Esophagus (tissue), 2 donors: ENCODE results near the gene EPHB2. TPM values are rescaled to one million over a fixed set of nuclear protein-coding genes. Genes with fewer than 3 reads are reported as not detected.

ENCODE experiments used
- H3K27ac ChIP-seq, 2 donors: one replicate each; pipeline ENCODE4 v1.5.1; 2013; ENCODE audit warnings: low read depth in 2 of 2, mild to moderate bottlenecking in 2 of 2, inconsistent platforms in 1 of 2, low read length in 1 of 2, moderate library complexity in 1 of 2
- H3K27me3 ChIP-seq, 2 donors: one replicate each; pipeline ENCODE4 v1.6.1; 2013; ENCODE audit warnings: low read length in 2 of 2, control low read depth in 1 of 2, mild to moderate bottlenecking in 1 of 2; ENCODE audit not compliant: insufficient read depth in 2 of 2, control insufficient read depth in 1 of 2
- H3K36me3 ChIP-seq, 2 donors: one replicate each; pipeline ENCODE4 v1.6.1; 2013; ENCODE audit warnings: low read length in 1 of 2; ENCODE audit not compliant: control insufficient read depth in 2 of 2, insufficient read depth in 2 of 2
- H3K4me1 ChIP-seq, 2 donors: one replicate each; pipeline ENCODE4 v1.6.1; 2013; ENCODE audit warnings: low read length in 1 of 2; ENCODE audit not compliant: control insufficient read depth in 2 of 2, insufficient read depth in 2 of 2
- H3K4me3 ChIP-seq, 2 donors: one replicate each; pipeline ENCODE4 v1.5.1; 2013; ENCODE audit warnings: low read length in 2 of 2, mild to moderate bottlenecking in 2 of 2, low read depth in 1 of 2, moderate library complexity in 1 of 2
- H3K9me3 ChIP-seq, 2 donors: one replicate each; pipeline ENCODE4 v1.6.1; 2013; ENCODE audit warnings: mild to moderate bottlenecking in 2 of 2, low read depth in 1 of 2, low read length in 1 of 2, moderate library complexity in 1 of 2; ENCODE audit not compliant: control insufficient read depth in 2 of 2, insufficient read depth in 1 of 2
- WGBS, 2 donors: extraction: QIAGEN DNeasy Blood & Tissue Kit; methylation state at CpG; one replicate each; pipeline ENCODE4 v1.1.7; 2013; 5-methylcytosine and 5-hydroxymethylcytosine counted together
- polyA plus RNA-seq, 2 donors: library from polyadenylated mRNA; stranded (reverse); fragments of 200-250 nt; gene quantifications; one replicate each; pipeline ENCODE4 v1.2.3, GENCODE V29; 2013
- donor health status: healthy with polysubstance abuse.
- donor health status: Bipolar disorder and iron deficiency.

Gene EPHB2
- polyA plus RNA-seq, 2 donors: 0.08 to 0.16 TPM

DNA sequence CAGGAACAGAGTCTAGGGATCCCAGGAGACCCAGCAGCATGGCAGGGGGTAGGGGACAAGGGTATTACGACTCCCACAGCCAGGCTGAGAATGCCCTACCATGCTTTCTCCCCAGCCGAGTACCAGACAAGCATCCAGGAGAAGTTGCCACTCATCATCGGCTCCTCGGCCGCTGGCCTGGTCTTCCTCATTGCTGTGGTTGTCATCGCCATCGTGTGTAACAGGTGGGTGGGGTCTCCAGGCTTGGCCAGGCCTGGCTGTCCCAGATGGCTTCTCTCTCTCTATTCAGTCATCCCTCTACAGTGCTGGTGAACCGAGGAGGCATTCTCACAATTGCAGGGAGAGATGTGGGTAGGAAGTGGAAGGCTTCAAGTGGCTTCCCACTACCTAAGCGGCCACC, 184.7 kb downstream of the EPHB2 start:
- H3K4me1 ChIP-seq: no peaks in the 10 kb centered on the region
- WGBS, 2 donors: 81 to 82% methylated on average over 9 of the region's 9 CpGs

DNA sequence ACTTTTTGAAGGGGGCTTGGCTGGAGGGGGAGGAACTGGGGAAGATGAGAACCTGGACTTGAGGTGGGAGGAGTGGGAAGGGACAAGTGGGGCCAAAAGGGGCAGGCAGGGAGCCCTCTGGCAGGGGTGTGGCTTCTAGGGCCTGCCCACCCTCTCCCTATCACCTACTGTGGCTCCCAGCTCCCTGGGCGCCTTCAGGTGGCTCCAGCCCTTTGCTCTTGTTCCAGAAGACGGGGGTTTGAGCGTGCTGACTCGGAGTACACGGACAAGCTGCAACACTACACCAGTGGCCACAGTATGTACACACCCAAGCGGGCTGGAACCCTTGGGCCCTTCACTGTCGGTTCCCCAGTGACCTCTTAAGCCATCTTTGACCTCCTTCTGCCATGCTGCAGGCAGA, 185.5 kb downstream of the EPHB2 start:
- no peaks in the 10 kb centered on the region for H3K4me1 ChIP-seq
- WGBS, 2 donors: 78 to 83% methylated on average over 7 of the region's 7 CpGs
- H3K4me3 ChIP-seq: no peak overlapping the region
- H3K27ac ChIP-seq: no peak overlapping the region
- peaks cover 0 to 3% of the 10 kb centered on the region in 2 donors for H3K27me3 ChIP-seq
- H3K9me3 ChIP-seq: no peaks in the 10 kb centered on the region
- no peaks in the 10 kb centered on the region for H3K36me3 ChIP-seq

More for the DNA sequence above, 184.7 kb downstream of the EPHB2 start:
- no peaks in the 10 kb centered on the region for H3K36me3 ChIP-seq
- H3K27me3 ChIP-seq: peaks cover 0 to 3% of the 10 kb centered on the region in 2 donors
- no peak overlapping the region for H3K4me3 ChIP-seq
- no peak overlapping the region for H3K27ac ChIP-seq
- no peaks in the 10 kb centered on the region for H3K9me3 ChIP-seq

DNA sequence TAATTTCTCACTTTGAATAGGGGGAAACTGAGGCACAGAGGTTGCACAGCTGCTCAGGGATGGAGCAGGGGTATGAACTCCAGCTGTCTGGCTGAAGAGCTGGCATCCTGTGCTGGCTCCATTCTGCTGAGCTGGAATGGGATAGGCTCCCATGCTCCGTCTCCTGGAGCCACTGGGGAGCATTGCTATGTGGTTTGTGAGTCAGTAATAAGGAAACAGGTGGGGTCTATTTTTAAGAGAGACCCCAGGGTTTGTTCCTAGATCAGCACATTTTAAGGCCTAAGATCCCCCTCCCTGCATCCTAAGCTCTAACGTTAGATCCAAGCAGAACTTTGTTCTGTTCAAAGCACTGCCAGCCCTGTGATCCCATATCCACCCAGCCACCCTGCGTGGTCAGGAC, 189.8 kb downstream of the EPHB2 start:
- Histone ChIP-seq H3K4me3 (no peak overlapping the region), H3K36me3 (no peaks in the 10 kb centered on the region), H3K9me3 (no peaks in the 10 kb centered on the region), H3K27ac (no peak overlapping the region), H3K4me1 (no peaks in the 10 kb centered on the region), H3K27me3 (peaks cover 0 to 3% of the 10 kb centered on the region in 2 donors)
- WGBS, 2 donors: 67 to 78% methylated on average over 3 of the region's 3 CpGs

DNA sequence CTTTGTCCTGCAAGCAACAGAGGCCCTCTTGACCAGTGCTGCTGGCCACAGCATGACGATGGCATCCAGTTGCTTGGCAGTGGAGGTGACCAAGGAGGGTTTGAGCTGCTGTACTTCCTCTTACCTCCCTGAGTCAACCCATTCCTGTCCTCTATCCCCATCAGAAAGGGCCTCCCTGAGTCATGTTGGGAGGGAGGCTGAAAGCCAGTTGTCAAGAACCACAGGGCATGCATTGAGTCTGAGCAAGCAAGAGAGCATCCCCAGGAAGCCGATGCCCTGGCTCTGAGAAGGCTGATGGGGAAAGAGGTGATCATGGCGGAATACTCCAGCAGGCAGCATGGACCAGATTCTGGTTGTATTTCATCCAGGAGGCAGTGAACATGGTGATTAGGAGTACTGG, 192.5 kb downstream of the EPHB2 start:
- Histone ChIP-seq H3K36me3 (no peaks in the 10 kb centered on the region), H3K27ac (no peak overlapping the region), H3K4me3 (no peak overlapping the region), H3K4me1 (no peaks in the 10 kb centered on the region), H3K27me3 (peaks cover 0 to 3% of the 10 kb centered on the region in 2 donors), H3K9me3 (no peaks in the 10 kb centered on the region)
- 92 to 93% methylated on average over 3 of the region's 3 CpGs for WGBS, 2 donors

DNA sequence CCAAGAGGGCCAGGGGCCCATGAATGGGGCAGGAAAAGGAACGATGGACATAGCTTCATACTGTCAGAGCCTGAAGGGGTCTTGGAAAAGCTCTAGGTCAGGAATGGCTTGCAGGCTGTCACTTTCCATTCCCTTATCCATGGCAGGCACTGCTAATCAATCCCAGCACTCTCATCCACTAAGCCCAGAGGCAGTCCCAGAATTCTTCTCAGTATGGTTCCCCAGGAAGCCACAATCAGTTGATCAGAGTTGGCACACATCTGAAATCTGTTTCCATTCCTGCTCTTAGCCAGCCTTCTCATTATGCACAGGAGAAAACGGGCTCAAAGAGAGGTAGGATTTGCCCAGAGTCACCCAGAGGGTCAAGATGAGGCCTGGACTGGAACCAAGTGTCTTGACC, 196.3 kb downstream of the EPHB2 start:
- no peak overlapping the region for H3K27ac ChIP-seq
- H3K9me3 ChIP-seq: no peaks in the 10 kb centered on the region
- H3K27me3 ChIP-seq: no peaks in the 10 kb centered on the region
- no peak overlapping the region for H3K4me3 ChIP-seq
- no peaks in the 10 kb centered on the region for H3K4me1 ChIP-seq
- no peaks in the 10 kb centered on the region for H3K36me3 ChIP-seq
- 62 to 74% methylated on average over 2 of the region's 2 CpGs for WGBS, 2 donors

DNA sequence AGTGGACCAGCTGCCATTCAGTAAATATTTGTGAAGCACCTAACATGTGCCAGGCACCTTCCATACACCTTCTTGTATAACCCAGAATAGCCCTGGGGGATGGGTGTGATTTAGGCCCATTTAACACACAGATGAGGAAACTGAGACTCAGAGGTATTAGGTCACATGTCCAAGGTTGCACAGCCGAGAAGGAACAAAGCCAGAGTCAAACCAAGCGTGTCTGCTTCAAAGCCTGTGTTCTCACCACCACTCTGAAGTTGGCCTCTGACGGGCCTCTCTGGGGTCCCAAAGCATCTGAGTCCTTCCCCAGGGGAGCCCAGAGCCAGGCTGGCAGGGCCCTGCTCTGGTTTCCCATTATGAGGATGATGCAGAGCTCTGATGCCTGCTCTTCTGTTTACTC, 196.9 kb downstream of the EPHB2 start:
- H3K4me3 ChIP-seq: no peak overlapping the region
- WGBS, 2 donors: 82 to 86% methylated on average over 3 of the region's 3 CpGs
- no peaks in the 10 kb centered on the region for H3K9me3 ChIP-seq
- H3K36me3 ChIP-seq: no peaks in the 10 kb centered on the region
- no peaks in the 10 kb centered on the region for H3K4me1 ChIP-seq
- no peak overlapping the region for H3K27ac ChIP-seq
- no peaks in the 10 kb centered on the region for H3K27me3 ChIP-seq

DNA sequence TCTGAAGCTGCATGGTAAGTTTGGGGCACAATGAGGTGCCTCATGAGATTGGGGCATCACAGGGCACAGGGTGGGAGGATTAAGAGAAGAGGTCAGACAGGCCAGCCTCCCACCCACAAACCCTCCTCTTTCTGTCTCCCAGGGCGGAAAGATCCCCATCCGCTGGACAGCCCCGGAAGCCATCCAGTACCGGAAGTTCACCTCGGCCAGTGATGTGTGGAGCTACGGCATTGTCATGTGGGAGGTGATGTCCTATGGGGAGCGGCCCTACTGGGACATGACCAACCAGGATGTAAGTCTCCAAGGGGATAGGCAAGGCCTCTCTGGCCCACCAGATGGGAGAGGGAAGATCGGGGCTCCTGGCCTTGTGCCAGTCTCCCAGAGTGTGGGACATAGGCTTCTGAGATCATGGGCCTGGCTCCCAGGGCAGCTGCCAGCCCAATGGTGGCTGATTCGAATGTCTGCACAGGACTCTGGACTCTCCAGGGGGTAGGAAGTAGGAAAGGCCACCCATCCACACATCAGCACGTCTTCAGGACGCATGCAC, 198.3 kb downstream of the EPHB2 start:
- Histone ChIP-seq H3K4me1 (no peaks in the 10 kb centered on the region), H3K4me3 (no peak overlapping the region), H3K9me3 (no peaks in the 10 kb centered on the region), H3K36me3 (no peaks in the 10 kb centered on the region), H3K27ac (no peak overlapping the region), H3K27me3 (no peaks in the 10 kb centered on the region)
- WGBS, 2 donors: 92% methylated on average over 11 of the region's 11 CpGs

DNA sequence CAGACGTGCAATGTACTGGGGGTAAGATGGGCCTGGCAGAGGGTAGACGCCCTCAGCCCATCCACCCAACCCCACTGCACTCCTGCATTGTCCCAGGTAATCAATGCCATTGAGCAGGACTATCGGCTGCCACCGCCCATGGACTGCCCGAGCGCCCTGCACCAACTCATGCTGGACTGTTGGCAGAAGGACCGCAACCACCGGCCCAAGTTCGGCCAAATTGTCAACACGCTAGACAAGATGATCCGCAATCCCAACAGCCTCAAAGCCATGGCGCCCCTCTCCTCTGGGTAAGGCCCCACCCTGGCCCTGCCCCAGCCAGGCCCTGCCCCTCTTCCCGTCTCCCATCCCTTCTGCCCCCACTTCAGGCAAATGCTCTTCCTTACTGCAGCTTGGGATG, 199.6 kb downstream of the EPHB2 start:
- Histone ChIP-seq H3K27me3 (no peaks in the 10 kb centered on the region), H3K9me3 (no peaks in the 10 kb centered on the region), H3K4me3 (no peak overlapping the region), H3K27ac (no peak overlapping the region), H3K4me1 (no peaks in the 10 kb centered on the region), H3K36me3 (no peaks in the 10 kb centered on the region)
- whole genome bisulfite sequencing, 2 donors: 93 to 97% methylated on average over 13 of the region's 13 CpGs

DNA sequence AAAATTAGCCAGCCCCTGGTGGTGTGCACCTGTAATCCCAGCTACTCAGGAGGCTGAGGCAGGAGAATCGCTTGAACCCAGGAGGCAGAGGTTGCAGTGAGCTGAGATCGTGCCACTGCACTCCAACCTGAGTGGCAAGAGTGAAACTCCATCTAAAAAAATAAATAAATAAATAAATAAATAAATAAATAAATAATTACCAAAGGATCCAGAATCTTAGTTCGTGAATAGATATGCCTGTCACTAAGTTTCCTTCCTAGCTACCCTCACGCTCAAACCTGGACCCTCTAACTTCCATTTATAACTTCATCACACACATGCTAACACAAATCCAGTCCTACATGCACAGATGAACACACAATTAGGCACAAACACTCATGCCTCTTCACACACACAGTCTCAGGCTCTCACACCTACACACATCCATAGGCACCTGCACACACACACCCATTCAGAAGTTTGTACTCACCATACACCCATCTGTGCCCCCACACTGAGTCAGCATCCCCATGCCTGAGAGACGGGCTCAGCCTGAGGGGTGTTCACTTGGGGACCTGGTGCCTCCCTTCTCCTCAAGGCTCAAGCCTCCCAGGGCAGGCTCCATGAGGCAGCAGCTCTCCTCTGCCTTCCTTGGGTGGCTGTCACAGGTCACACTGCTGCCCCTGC, 200.5 kb downstream of the EPHB2 start:
- no peak overlapping the region for H3K27ac ChIP-seq
- H3K4me3 ChIP-seq: no peak overlapping the region
- WGBS, 2 donors: 91 to 94% methylated on average over 5 of the region's 5 CpGs
- no peaks in the 10 kb centered on the region for H3K9me3 ChIP-seq
- H3K4me1 ChIP-seq: peaks cover 0 to 2% of the 10 kb centered on the region in 2 donors
- no peaks in the 10 kb centered on the region for H3K27me3 ChIP-seq
- no peaks in the 10 kb centered on the region for H3K36me3 ChIP-seq

DNA sequence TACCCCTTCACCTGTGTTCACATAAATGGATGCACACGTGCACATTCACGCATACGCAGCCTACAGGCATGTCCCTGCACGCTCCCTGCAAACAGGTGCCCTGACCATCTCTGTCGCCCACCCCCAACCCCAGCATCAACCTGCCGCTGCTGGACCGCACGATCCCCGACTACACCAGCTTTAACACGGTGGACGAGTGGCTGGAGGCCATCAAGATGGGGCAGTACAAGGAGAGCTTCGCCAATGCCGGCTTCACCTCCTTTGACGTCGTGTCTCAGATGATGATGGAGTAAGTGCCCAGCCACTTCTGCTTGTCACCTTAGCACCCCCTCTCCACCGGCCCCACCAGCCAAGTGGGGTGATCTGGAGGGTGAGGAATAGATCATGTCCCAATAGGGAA, 201.7 kb downstream of the EPHB2 start:
- H3K36me3 ChIP-seq: no peaks in the 10 kb centered on the region
- H3K27ac ChIP-seq: no peak overlapping the region
- H3K4me1 ChIP-seq: peaks cover 0 to 6% of the 10 kb centered on the region in 2 donors
- no peaks in the 10 kb centered on the region for H3K9me3 ChIP-seq
- no peaks in the 10 kb centered on the region for H3K27me3 ChIP-seq
- 93 to 94% methylated on average over 16 of the region's 16 CpGs for WGBS, 2 donors
- no peak overlapping the region for H3K4me3 ChIP-seq
